K562 (cell line): Measurements from ENCODE around the gene CABP7. TPM values are rescaled to one million over a fixed set of nuclear protein-coding genes. Genes with fewer than 3 reads are reported as not detected.

Experiments used
- ATAC-seq: fragments of 200-7000 bp; cut with Tn5 transposase; 3 replicates; pipeline ENCODE4 v1.9.1; 2020; ENCODE audit warnings: moderate library complexity
- BruUV-seq: library from RNA; stranded (reverse); fragments of 400-500 nt; replicated peaks from 2 replicates; lab custom pipeline; 2021; lab: Mats Ljungman, UMichigan
- CTCF ChIA-PET: fragments of 300-600 bp; formaldehyde crosslinking; extraction: SDS; loops from one replicate; lab custom pipeline; 2021; ENCODE audit warnings: low intra/inter-chr PET ratio; lab: Yijun Ruan, JAX
- POLR2A ChIA-PET: fragments of 300-600, 350-650 bp; sonication (Branson Sonifier 250); formaldehyde crosslinking; extraction: SDS; loops from one replicate; lab custom pipeline; 2021; ENCODE audit warnings: antibody characterized with exemption, inconsistent platforms; lab: Yijun Ruan, JAX
- DNase-seq, 4 experiments: peaks; one replicate each; pipeline versions ENCODE4 v3.0.0 to v3.0.0-alpha.2; 2011 to 2018; ENCODE audit warnings: low spot score in 3 of 4, mixed read lengths in 3 of 4; ENCODE audit errors: extremely low read depth in 1 of 4
- FAIRE-seq: peaks from 2 replicates; lab custom pipeline; 2011; peaks lifted over from hg19 to GRCh38; lab: Jason Lieb, UNC
- H2AFZ ChIP-seq: 2 replicates; pipeline ENCODE4 v1.6.0; 2011; ENCODE audit warnings: low read depth, low read length, control low read depth, inconsistent platforms
- H3K27ac ChIP-seq: fragments of 200-600 bp; 3 replicates; pipeline ENCODE4 v1.8.0; 2011; ENCODE audit warnings: low read depth, mild to moderate bottlenecking, control low read depth, inconsistent platforms, low read length, moderate library complexity, mixed read lengths; ENCODE audit errors: extremely low read depth
- H3K27me3 ChIP-seq, 2 experiments: fragments of 300-600 bp in 1 of 2; 2 replicates in 1 of 2; 3 replicates in 1 of 2; pipeline versions ENCODE4 v1.6.0 to v1.8.0; 2011; ENCODE audit warnings: inconsistent platforms in 2 of 2, low read length in 2 of 2, mild to moderate bottlenecking in 1 of 2, mixed read lengths in 1 of 2, moderate library complexity in 1 of 2; ENCODE audit not compliant: control insufficient read depth in 2 of 2, insufficient read depth in 2 of 2
- H3K36me3 ChIP-seq: fragments of 300-600 bp; 3 replicates; pipeline ENCODE4 v1.8.0; 2011; ENCODE audit warnings: mild to moderate bottlenecking, low read length, inconsistent platforms; ENCODE audit not compliant: control insufficient read depth, insufficient read depth
- H3K4me1 ChIP-seq, 2 experiments: fragments of 200-600 bp in 1 of 2; replicated peaks in 1 of 2; 2 replicates in 1 of 2; 3 replicates in 1 of 2; pipeline versions ENCODE4 v1.5.1 to v1.8.0; 2011; ENCODE audit warnings: inconsistent platforms in 2 of 2, low read length in 2 of 2, mild to moderate bottlenecking in 1 of 2, mixed read lengths in 1 of 2, moderate library complexity in 1 of 2; ENCODE audit not compliant: control insufficient read depth in 2 of 2, insufficient read depth in 2 of 2
- H3K4me2 ChIP-seq: 2 replicates; pipeline ENCODE4 v1.6.1; 2011; ENCODE audit warnings: low read length, control low read depth, inconsistent platforms, mixed read lengths; ENCODE audit not compliant: insufficient read depth
- H3K4me3 ChIP-seq: fragments of 200-600 bp; sonication (generic), shearing (Covaris generic); 2 replicates; pipeline ENCODE4 v1.5.1; 2016; ENCODE audit warnings: control low read depth, inconsistent platforms
- H3K79me2 ChIP-seq: fragments of 200-600 bp; 3 replicates; pipeline ENCODE4 v1.8.0; 2011; ENCODE audit warnings: low read length, inconsistent platforms; ENCODE audit not compliant: control insufficient read depth, insufficient read depth
- H3K9ac ChIP-seq, 2 experiments: 2 replicates each; pipeline versions ENCODE4 v1.6.0 to v1.6.1; 2011; ENCODE audit warnings: low read depth in 2 of 2, low read length in 2 of 2, control low read depth in 1 of 2, inconsistent platforms in 1 of 2, mild to moderate bottlenecking in 1 of 2, mixed read lengths in 1 of 2; ENCODE audit not compliant: insufficient read depth in 1 of 2
- H3K9me1 ChIP-seq: one replicate; pipeline ENCODE4 v1.6.0; 2011; ENCODE audit warnings: inconsistent platforms, mild to moderate bottlenecking, low read length, moderate library complexity; ENCODE audit not compliant: control insufficient read depth, insufficient read depth
- H3K9me3 ChIP-seq: replicated peaks from 2 replicates; pipeline ENCODE4 v1.5.1; 2011; ENCODE audit warnings: low read depth, low read length, inconsistent platforms; ENCODE audit not compliant: control insufficient read depth, insufficient read depth
- H4K20me1 ChIP-seq: replicated peaks from 2 replicates; pipeline ENCODE4 v1.6.1; 2011; ENCODE audit warnings: low read length, inconsistent platforms, mixed read lengths; ENCODE audit not compliant: control insufficient read depth, insufficient read depth
- SAFB2 ChIP-seq: fragments of 200-400 bp; formaldehyde crosslinking; IDR thresholded peaks from 2 replicates; pipeline ENCODE4 v1.6.1; 2018; ENCODE audit warnings: borderline replicate concordance, low read length, low read depth, moderate library complexity; ENCODE audit not compliant: severe bottlenecking
- SREBF2 ChIP-seq: sonication (generic); formaldehyde crosslinking; IDR thresholded peaks from 2 replicates; pipeline ENCODE4 v1.4.0; 2020; ENCODE audit warnings: mild to moderate bottlenecking, missing genetic modification reagents
- TEAD2 ChIP-seq: fragments of 450-650 bp; IDR thresholded peaks from 2 replicates; pipeline ENCODE4 v1.6.1; 2016; ENCODE audit warnings: missing genetic modification characterization, control low read depth, missing compliant biosample characterization
- TRIM25 ChIP-seq: fragments of 450-650 bp; IDR thresholded peaks from 2 replicates; pipeline ENCODE4 v1.7.0; 2016; ENCODE audit warnings: borderline replicate concordance
- ZNF316 ChIP-seq: fragments of 450-650 bp; IDR thresholded peaks from 2 replicates; pipeline ENCODE4 v1.6.1; 2016
- ZNF655 ChIP-seq: fragments of 250-450 bp; sonication (Bioruptor Pico); IDR thresholded peaks from 2 replicates; pipeline ENCODE4 v1.5.0; 2021
- WGBS: fragments of 100-300 bp; shearing (Covaris generic); methylation state at CpG from one replicate; pipeline ENCODE4 v1.1.6; 2016; ENCODE audit warnings: low coverage, mixed read lengths; ENCODE audit not compliant: insufficient coverage; ENCODE audit errors: missing lambda C conversion rate; 5-methylcytosine and 5-hydroxymethylcytosine counted together
- in situ Hi-C: fragments of 300-500 bp; cut with MboI; formaldehyde crosslinking; loops from 4 replicates; pipeline ENCODE4 v1.15.0; 2018; ENCODE audit warnings: inconsistent platforms, mixed read lengths
- intact Hi-C: fragments of 100-400 bp; cut with micrococcal nuclease; formaldehyde crosslinking; loops from 2 replicates; pipeline ENCODE4 v1.14.2; 2022
- polyA plus RNA-seq, 8 experiments: library from polyadenylated mRNA; depleted of rRNA in 4 of 8; stranded (reverse) in 5 of 8; unstranded in 3 of 8; fragments of >200 nt; fragmentation: Nextera tagmentation in 2 of 8; fragmentation: Illumina TruSeq in 1 of 8; extraction: Ambion mirVana in 2 of 8; extraction: Trizol in 1 of 8; gene quantifications; 2 replicates each; pipeline versions ENCODE4 v1.2.1 to v1.2.3, GENCODE V29; 2011 to 2014; ENCODE audit warnings: inconsistent platforms in 1 of 8, missing spikeins in 1 of 8
- total RNA-seq, 7 experiments: library from RNA; depleted of rRNA in 6 of 7; stranded (reverse); fragments of >200 nt in 6 of 7; fragmentation: Illumina TruSeq in 2 of 7; extraction: Trizol in 2 of 7; gene quantifications; 2 replicates each; pipeline versions ENCODE4 v1.2.1 to v1.2.3, GENCODE V29; 2011 to 2021; ENCODE audit warnings: low replicate concordance in 1 of 7

CABP7 gene
- total and polyA plus RNA-seq, 9 of the 15 experiments (the other 6 are each of a cell fraction or from before 2014, with no cell fraction given) = not detected

- no peak for TF ChIP-seq ZNF655
- TF ChIP-seq TEAD2 (tag) = no peak
- TF ChIP-seq, all 486 proteins: peak for 0
Measured at GRCh38 chr22:29692327-29692640, 27.5 kb upstream of the CABP7 start (continued).

DNA sequence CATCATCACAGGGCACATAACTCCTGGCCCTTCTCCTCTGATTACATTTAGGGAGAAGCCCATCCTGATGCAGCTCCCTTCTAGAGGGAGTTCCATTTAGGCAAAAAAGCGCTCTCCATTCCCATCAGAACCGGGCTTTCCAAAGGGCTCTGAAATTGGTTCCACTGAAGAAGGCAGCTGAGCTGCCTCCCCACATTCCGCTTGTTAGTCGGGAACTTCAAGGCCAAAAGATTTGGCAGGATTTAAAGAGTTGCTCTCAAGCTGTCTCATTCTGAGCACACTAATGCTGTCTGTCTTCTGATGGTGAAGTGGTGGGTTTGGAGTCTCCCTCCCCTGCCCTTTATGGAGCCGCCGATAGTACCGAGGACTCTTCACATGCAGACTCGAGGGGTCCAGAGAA is 26.6 kb upstream of the CABP7 start:
- intact Hi-C loops = no loop called here
- 79% methylated on average over 7 of the region's 8 CpGs for WGBS

More for the DNA sequence above, 26.6 kb upstream of the CABP7 start:
- in situ Hi-C loops = loop anchor here (25.0 kb wide), 1 partner anchor 394 kb away; the partner anchor contains the start of gene HORMAD2
- Histone ChIP-seq H3K9me1 (peaks cover 2% of the 10 kb centered on the region), H3K27me3 (no peaks in the 10 kb centered on the region), H4K20me1 (no peaks in the 10 kb centered on the region), H3K27ac (no peak overlapping the region), H2AFZ (no peak overlapping the region), H3K9ac (no peak overlapping the region), H3K4me3 (no peak overlapping the region)
- no peak for ATAC-seq
- DNase-seq = no peak
- POLR2A ChIA-PET = interaction anchor here (0.6 kb wide), 1 partner anchor 9 kb away, joined by 3 read pairs; no protein-coding TSS in a partner anchor
- no TSS peak for BruUV-seq
- TF ChIP-seq SREBF2 = no peak
- TF ChIP-seq TRIM25 = no peak
- no peak for TF ChIP-seq ZNF316
- no peak for TF ChIP-seq SAFB2
- TF ChIP-seq, all 486 proteins: peak for 0
- FAIRE-seq = no peak
- no peaks in the 10 kb centered on the region for H3K79me2 ChIP-seq
- H3K4me2 ChIP-seq = no peak overlapping the region
- no peaks in the 10 kb centered on the region for H3K9me3 ChIP-seq
- peaks cover 0 to 18% of the 10 kb centered on the region in 2 experiments; a peak in 2 of 5 replicates for H3K4me1 ChIP-seq
- peaks cover 27% of the 10 kb centered on the region; the same call in 1 of the 3 replicates for H3K36me3 ChIP-seq
- CTCF ChIA-PET = no interaction called here
